ENCODE data around the gene CUX1. TPM values are rescaled to one million over a fixed set of nuclear protein-coding genes. Genes with fewer than 3 reads are reported as not detected.

CUX1 gene
- total RNA-seq, 1 experiment from 2014 or later = 39.6 TPM

DNA sequence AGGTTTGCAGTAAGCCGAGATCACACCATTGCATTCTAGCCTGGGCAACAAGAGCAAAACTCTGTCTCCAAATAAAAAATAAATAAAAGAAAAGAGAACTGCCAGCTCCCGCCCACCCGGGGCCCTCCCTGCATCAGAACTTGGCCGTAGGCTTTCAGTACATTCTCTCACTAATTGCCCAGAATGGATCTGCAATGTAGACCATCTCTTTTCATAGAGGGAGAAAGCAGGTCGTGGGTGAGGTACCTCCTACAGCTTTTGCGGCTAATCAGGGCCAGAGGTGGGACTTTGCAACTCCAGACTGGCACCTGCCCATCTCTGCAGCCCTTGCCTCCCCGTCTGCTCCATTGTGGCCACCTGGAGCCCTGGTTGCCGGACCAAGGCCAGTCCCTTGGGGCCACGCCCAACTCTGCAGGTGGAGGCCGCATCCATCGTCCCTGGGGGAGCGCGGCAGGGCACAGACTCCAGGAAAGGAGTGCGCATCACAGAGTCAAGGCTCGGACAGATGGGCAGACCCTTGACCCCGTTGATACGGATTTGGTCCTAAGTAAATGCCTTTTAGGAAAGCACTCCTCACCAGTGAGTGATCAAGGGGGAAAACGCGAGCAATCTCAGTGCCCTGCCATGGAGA is 290.2 kb downstream of the CUX1 start:
- ATAC-seq (no peak), DNase-seq (no peak)
- intact Hi-C loops (cut with micrococcal nuclease) = no loop called here
- Histone ChIP-seq H3K79me2 (ENCODE audit: low read length) (no peaks in the 10 kb centered on the region), H3K27ac (ENCODE audit: low read length) (no peak overlapping the region), H3K4me1 (ENCODE audit: insufficient read depth, low read length) (no peaks in the 10 kb centered on the region), H3K9me3 (ENCODE audit: low read length) (no peaks in the 10 kb centered on the region), H3K9me2 (replicated peaks; ENCODE audit: low read length) (no peaks in the 10 kb centered on the region), H3K9ac (ENCODE audit: low read length) (no peak overlapping the region), H3K36me3 (ENCODE audit: low read depth, low read length) (peaks cover 3% of the 10 kb centered on the region), H2AFZ (ENCODE audit: low read length) (no peak overlapping the region), H3K4me2 (ENCODE audit: low read length) (no peak overlapping the region), H3K27me3 (ENCODE audit: low read length) (no peaks in the 10 kb centered on the region), H3F3A (ENCODE audit: low read length, unreplicated experiment) (no peaks in the 10 kb centered on the region), H3K4me3 (ENCODE audit: low read length) (no peak overlapping the region), H4K20me1 (ENCODE audit: low read length) (no peaks in the 10 kb centered on the region)
- TF ChIP-seq, protein P1, sequence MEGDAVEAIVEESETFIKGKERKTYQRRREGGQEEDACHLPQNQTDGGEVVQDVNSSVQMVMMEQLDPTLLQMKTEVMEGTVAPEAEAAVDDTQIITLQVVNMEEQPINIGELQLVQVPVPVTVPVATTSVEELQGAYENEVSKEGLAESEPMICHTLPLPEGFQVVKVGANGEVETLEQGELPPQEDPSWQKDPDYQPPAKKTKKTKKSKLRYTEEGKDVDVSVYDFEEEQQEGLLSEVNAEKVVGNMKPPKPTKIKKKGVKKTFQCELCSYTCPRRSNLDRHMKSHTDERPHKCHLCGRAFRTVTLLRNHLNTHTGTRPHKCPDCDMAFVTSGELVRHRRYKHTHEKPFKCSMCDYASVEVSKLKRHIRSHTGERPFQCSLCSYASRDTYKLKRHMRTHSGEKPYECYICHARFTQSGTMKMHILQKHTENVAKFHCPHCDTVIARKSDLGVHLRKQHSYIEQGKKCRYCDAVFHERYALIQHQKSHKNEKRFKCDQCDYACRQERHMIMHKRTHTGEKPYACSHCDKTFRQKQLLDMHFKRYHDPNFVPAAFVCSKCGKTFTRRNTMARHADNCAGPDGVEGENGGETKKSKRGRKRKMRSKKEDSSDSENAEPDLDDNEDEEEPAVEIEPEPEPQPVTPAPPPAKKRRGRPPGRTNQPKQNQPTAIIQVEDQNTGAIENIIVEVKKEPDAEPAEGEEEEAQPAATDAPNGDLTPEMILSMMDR (conservative IDR thresholded peaks at IDR 0.05; ENCODE audit: low read depth, low read length) = no peak
- TF ChIP-seq EZH2phosphoT487 (IDR thresholded peaks at IDR 0.05; ENCODE audit: borderline replicate concordance, low read length) (no peak), EZH2 (IDR thresholded peaks at IDR 0.05; ENCODE audit: low read length, unreplicated experiment) (no peak)
- POLR2A ChIA-PET (ENCODE audit: unreplicated experiment) = no interaction called here
- no TSS peak for BruUV-seq (replicated peaks)
- CTCF ChIA-PET = no interaction called here

DNA sequence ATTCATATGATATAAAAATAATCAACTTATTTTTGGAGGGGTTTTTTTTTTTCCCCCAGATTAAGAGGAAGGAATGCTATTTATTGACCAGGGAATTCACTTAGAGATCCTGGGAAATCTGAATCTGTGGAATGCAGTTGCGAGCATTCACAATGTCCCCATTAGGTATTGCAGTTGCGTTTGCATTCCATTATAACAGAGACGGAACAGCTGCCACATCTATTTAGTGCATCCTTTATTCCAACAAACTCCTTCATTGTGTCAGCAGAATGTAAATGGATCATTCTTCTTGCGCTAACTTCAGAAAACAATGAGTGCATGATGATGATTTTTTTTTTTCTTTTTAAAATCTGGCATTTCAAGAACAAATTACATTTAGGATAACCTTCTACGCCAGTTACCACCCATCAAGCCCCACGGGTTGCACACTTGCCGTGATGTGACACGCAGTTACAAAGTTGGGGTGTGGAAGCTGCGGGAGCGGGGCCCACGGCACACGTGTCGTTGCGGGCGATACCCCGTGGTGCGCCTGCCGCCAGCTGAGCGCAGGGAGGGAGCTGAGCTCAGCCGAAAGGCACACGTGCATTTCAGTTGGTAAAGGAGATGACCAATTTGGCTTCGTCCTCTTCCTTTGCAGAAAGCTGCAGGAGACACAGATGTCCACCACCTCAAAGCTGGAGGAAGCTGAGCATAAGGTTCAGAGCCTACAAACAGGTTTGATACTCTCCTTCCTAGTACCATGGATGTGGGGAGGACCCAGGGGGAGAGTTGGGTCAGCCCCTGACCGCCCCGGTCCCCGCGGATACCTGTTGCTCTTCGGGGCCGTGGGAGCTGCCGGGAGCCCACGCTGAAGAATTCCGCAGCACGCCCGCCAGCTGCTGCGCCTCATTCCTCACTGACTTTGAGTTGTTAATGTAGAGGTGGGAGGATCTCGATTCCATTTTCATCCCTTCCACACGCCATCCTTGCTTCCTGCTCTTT is 293.9 kb downstream of the CUX1 start:
- CTCF ChIA-PET = interaction anchor here (0.6 kb wide), 1 partner anchor 14 kb away, joined by 4 read pairs; no protein-coding TSS in a partner anchor
- no peak for ATAC-seq
- intact Hi-C loops (cut with micrococcal nuclease) = no loop called here

More for the DNA sequence above, 293.9 kb downstream of the CUX1 start:
- Histone ChIP-seq H3F3A (ENCODE audit: low read length, unreplicated experiment) (no peaks in the 10 kb centered on the region), H3K27me3 (ENCODE audit: low read length) (no peaks in the 10 kb centered on the region), H3K9ac (ENCODE audit: low read length) (no peak overlapping the region), H2AFZ (ENCODE audit: low read length) (no peak overlapping the region), H3K4me1 (ENCODE audit: insufficient read depth, low read length) (no peaks in the 10 kb centered on the region), H3K9me2 (replicated peaks; ENCODE audit: low read length) (no peaks in the 10 kb centered on the region), H3K36me3 (ENCODE audit: low read depth, low read length) (peaks cover 4% of the 10 kb centered on the region), H3K4me2 (ENCODE audit: low read length) (no peak overlapping the region), H4K20me1 (ENCODE audit: low read length) (no peaks in the 10 kb centered on the region), H3K4me3 (ENCODE audit: low read length) (no peak overlapping the region), H3K79me2 (ENCODE audit: low read length) (no peaks in the 10 kb centered on the region), H3K9me3 (ENCODE audit: low read length) (no peaks in the 10 kb centered on the region), H3K27ac (ENCODE audit: low read length) (no peak overlapping the region)
- TF ChIP-seq EZH2 (IDR thresholded peaks at IDR 0.05; ENCODE audit: low read length, unreplicated experiment) (no peak), EZH2phosphoT487 (IDR thresholded peaks at IDR 0.05; ENCODE audit: borderline replicate concordance, low read length) (no peak)
- TF ChIP-seq, protein P1 (conservative IDR thresholded peaks at IDR 0.05; ENCODE audit: low read depth, low read length) = no peak
- BruUV-seq (replicated peaks) = no TSS peak
- POLR2A ChIA-PET (ENCODE audit: unreplicated experiment) = no interaction called here
- DNase-seq = no peak
